ENCODE results near the gene CAVIN4.

DNA sequence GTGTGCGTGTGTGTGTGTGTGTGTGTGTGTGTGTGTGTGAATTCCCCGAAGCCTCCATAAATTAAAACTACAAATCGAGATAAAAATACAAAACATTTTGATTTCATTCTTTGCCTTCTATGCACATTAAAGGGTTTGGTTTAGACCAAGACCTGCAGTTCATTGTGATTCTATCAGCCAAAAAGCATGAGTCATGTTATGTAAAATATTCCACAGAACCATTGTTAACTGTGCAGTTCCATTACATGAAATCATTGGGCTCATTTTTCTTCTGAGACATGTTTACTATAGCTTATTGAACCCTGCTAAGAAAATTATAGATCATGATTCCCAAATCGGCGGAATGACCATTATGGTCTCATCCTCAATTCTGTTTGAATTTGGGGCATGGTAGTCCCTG is 11.7 kb downstream of the CAVIN4 start:
- TF ChIP-seq POLR2A (IDR thresholded peaks at IDR 0.05; ENCODE audit: low read length) (no peak), ZFP36 (IDR thresholded peaks at IDR 0.05; ENCODE audit: borderline replicate concordance, partially characterized antibody) (no peak)
- TF ChIP-seq, protein P1, sequence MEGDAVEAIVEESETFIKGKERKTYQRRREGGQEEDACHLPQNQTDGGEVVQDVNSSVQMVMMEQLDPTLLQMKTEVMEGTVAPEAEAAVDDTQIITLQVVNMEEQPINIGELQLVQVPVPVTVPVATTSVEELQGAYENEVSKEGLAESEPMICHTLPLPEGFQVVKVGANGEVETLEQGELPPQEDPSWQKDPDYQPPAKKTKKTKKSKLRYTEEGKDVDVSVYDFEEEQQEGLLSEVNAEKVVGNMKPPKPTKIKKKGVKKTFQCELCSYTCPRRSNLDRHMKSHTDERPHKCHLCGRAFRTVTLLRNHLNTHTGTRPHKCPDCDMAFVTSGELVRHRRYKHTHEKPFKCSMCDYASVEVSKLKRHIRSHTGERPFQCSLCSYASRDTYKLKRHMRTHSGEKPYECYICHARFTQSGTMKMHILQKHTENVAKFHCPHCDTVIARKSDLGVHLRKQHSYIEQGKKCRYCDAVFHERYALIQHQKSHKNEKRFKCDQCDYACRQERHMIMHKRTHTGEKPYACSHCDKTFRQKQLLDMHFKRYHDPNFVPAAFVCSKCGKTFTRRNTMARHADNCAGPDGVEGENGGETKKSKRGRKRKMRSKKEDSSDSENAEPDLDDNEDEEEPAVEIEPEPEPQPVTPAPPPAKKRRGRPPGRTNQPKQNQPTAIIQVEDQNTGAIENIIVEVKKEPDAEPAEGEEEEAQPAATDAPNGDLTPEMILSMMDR (IDR thresholded peaks at IDR 0.05) = no peak
- TF ChIP-seq, protein P2, sequence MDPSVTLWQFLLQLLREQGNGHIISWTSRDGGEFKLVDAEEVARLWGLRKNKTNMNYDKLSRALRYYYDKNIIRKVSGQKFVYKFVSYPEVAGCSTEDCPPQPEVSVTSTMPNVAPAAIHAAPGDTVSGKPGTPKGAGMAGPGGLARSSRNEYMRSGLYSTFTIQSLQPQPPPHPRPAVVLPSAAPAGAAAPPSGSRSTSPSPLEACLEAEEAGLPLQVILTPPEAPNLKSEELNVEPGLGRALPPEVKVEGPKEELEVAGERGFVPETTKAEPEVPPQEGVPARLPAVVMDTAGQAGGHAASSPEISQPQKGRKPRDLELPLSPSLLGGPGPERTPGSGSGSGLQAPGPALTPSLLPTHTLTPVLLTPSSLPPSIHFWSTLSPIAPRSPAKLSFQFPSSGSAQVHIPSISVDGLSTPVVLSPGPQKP (IDR thresholded peaks at IDR 0.05; ENCODE audit: low read depth, low read length) = no peak
